KOPT-K1 (cell line): Measurements from ENCODE around the gene TNS1.

ENCODE experiments used
- H3K27ac ChIP-seq: fragments of 200-600 bp; sonication (generic); 2 replicates; pipeline ENCODE4 v1.5.1; 2016; ENCODE audit warnings: antibody characterized with exemption, mild to moderate bottlenecking, low read depth, low read length; ENCODE audit not compliant: poor library complexity, severe bottlenecking
- H3K36me3 ChIP-seq: fragments of 200-600 bp; sonication (generic); 2 replicates; pipeline ENCODE4 v1.5.1; 2017; ENCODE audit warnings: antibody characterized with exemption, mild to moderate bottlenecking, low read length, moderate library complexity; ENCODE audit not compliant: insufficient read depth
- H3K9me3 ChIP-seq: fragments of 200-600 bp; sonication (generic); 2 replicates; pipeline ENCODE4 v1.5.1; 2017; ENCODE audit warnings: antibody characterized with exemption, low read length, mild to moderate bottlenecking; ENCODE audit not compliant: insufficient read depth, poor library complexity, severe bottlenecking

Gene TNS1

GRCh38 chr2:217851191-217852020 is 151.4 kb downstream of the TNS1 start:
- Histone ChIP-seq H3K27ac (no peak overlapping the region), H3K9me3 (no peaks in the 10 kb centered on the region)

DNA sequence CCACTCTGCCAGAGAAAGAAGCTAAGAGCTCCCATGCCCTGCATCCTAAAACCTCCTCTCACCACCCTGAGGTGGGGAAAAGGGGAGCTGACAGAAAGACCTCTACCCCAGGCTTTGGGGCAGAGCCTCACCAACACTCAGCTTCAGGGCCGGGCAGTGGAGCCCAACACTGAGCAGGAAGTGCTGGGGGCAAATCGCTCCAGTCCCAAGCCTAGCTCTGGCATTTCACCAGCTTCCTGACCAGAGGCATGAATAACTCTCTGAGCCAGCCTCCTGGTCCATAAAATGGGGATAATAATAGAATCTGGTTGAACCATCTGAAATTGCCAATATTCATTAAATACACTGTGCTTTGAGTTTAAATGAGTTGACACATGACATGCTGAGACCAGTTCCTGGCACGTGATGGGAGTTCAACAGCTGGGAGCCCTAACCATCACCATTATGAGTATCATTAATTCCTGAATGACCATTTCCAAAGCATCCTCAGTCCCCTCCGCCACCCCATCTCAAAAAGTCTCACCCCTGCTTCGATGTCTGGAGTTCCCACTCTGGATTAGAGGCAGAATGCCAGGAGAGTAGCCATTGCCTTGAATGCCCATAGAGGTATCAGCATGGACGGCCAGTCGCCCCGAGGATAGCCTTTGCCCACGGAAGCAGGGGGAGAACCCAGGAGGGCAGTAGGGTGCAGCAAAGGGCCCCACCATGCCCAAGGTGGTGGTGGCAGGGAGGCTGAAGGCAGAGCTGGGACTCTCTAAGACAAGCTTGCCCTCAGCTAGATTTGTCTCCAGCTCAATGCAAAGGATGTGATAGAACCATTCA is 153.4 kb downstream of the TNS1 start:
- H3K27ac ChIP-seq = no peak overlapping the region
- no peaks in the 10 kb centered on the region for H3K36me3 ChIP-seq
- peaks cover 13% of the 10 kb centered on the region for H3K9me3 ChIP-seq

More at GRCh38 chr2:217851191-217852020, 151.4 kb downstream of the TNS1 start:
- no peaks in the 10 kb centered on the region for H3K36me3 ChIP-seq

GRCh38 chr2:217848351-217848957 is 154.3 kb downstream of the TNS1 start:
- Histone ChIP-seq H3K9me3 (peaks cover 16% of the 10 kb centered on the region), H3K36me3 (no peaks in the 10 kb centered on the region), H3K27ac (no peak overlapping the region)

- no peaks in the 10 kb centered on the region for H3K36me3 ChIP-seq
- H3K27ac ChIP-seq = no peak overlapping the region
- H3K9me3 ChIP-seq = peaks cover 16% of the 10 kb centered on the region
Measured at GRCh38 chr2:217847552-217848350, 155.0 kb downstream of the TNS1 start.

GRCh38 chr2:217847115-217847514 is 155.7 kb downstream of the TNS1 start:
- Histone ChIP-seq H3K9me3 (peaks cover 16% of the 10 kb centered on the region), H3K27ac (no peak overlapping the region), H3K36me3 (no peaks in the 10 kb centered on the region)

- H3K27ac ChIP-seq = no peak overlapping the region
- H3K36me3 ChIP-seq = no peaks in the 10 kb centered on the region
- H3K9me3 ChIP-seq = peaks cover 16% of the 10 kb centered on the region
Measured at GRCh38 chr2:217846321-217846743, 156.5 kb downstream of the TNS1 start.

- peaks cover 16% of the 10 kb centered on the region for H3K9me3 ChIP-seq
- no peaks in the 10 kb centered on the region for H3K36me3 ChIP-seq
Measured at GRCh38 chr2:217845301-217845700, 157.5 kb downstream of the TNS1 start.

GRCh38 chr2:217844696-217845095 is 158.1 kb downstream of the TNS1 start:
- H3K9me3 ChIP-seq = peaks cover 16% of the 10 kb centered on the region
- H3K36me3 ChIP-seq = no peaks in the 10 kb centered on the region
- H3K27ac ChIP-seq = no peak overlapping the region

More at GRCh38 chr2:217845301-217845700, 157.5 kb downstream of the TNS1 start:
- H3K27ac ChIP-seq = no peak overlapping the region

DNA sequence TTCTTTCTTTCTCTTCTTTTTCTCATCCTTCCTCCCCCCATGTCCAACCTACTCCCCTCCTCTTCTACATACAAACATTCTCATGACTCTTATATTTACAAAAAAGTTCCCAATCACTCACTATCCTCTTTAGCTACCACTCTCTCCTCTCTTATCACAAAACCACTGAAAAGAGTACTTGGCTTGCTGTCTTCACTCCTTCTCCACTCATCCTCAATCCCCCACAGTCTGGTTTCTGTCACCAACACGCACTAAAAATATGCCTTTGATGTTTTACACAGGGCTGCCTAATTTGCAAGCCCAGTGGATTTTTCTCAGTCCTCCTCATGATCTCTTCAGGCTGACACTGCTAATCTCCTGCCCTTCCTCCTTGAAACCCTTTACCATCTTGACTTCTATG is 159.5 kb downstream of the TNS1 start:
- Histone ChIP-seq H3K27ac (no peak overlapping the region), H3K36me3 (no peaks in the 10 kb centered on the region), H3K9me3 (peaks cover 16% of the 10 kb centered on the region)

DNA sequence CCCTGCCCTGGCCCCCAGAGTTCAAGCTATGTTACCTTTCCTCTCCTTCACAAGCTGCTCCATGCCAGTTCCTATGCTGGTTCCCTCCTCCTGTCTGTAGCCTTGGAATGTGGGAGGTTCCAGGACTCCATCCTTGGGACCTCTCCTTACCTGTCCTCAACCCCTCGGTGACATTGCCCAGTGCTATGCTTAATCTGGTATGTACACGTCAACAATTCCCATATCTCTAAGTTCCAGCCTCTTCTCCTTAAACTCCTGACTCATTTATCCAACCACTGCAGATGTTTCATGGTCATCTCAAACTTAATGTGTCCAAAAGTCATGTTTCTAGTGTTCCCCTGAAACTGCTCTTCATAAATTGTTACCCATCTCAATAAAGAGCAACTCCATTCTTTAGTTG is 160.8 kb downstream of the TNS1 start:
- Histone ChIP-seq H3K9me3 (peaks cover 16% of the 10 kb centered on the region), H3K36me3 (no peaks in the 10 kb centered on the region), H3K27ac (no peak overlapping the region)

- no peak overlapping the region for H3K27ac ChIP-seq
- H3K36me3 ChIP-seq = no peaks in the 10 kb centered on the region
- H3K9me3 ChIP-seq = peaks cover 14% of the 10 kb centered on the region
Measured at GRCh38 chr2:217840522-217840921, 162.3 kb downstream of the TNS1 start.

DNA sequence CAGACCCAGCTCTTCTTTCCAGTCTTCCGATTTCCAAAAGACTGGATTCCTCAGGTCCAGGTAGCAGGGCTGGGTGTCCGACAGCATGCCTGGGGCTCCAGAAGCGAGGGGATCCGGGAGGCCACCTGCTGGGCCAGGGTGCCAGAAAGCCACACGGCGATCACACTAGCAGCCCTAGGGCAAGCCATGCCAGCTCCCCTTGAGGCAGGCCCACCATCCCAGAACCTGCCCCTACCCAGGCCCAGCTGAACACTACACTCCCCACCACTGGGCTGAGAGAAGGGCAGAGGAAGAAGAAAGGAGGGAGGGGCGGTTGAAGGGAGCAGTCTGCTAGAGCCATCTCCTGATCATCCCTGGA is 163.1 kb downstream of the TNS1 start:
- no peaks in the 10 kb centered on the region for H3K36me3 ChIP-seq
- peaks cover 7% of the 10 kb centered on the region for H3K9me3 ChIP-seq
- no peak overlapping the region for H3K27ac ChIP-seq

DNA sequence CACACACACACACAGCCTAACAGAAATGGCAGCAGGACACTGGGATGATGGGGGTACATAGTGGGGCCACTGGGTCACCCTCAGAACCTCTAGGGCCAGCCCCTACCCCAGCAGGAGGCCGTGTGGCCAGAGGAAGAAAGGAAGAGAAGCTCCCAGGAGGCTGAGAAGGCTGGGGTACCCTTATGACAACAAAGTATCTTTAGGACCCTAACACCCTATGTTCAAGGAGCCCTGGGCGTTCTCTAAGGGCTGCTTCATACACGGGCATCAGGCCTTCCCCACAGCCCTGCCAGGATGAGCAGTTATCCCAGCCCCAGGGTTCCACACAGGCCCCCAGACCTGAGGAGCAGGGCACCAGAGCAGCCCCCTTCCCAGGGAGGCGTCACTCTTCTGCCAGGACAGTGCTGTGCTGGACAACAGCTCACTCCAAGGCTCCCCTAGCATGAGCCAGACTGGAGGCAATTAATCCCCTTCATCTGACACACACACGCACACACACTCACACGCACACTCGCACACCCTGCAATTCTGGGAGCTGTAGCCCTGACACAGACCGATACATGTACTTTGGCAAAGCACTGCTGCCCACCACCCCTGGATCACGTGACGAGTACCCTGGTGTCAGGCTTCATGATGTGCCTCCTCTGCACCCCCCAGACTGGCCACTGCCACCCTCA is 163.6 kb downstream of the TNS1 start:
- no peak overlapping the region for H3K27ac ChIP-seq
- peaks cover 1% of the 10 kb centered on the region for H3K9me3 ChIP-seq
- H3K36me3 ChIP-seq = no peaks in the 10 kb centered on the region

- no peak overlapping the region for H3K27ac ChIP-seq
- H3K36me3 ChIP-seq = no peaks in the 10 kb centered on the region
- H3K9me3 ChIP-seq = no peaks in the 10 kb centered on the region
Measured at GRCh38 chr2:217838409-217838831, 164.4 kb downstream of the TNS1 start.
